ENCODE data around the gene CCDC13.

Gene CCDC13

DNA sequence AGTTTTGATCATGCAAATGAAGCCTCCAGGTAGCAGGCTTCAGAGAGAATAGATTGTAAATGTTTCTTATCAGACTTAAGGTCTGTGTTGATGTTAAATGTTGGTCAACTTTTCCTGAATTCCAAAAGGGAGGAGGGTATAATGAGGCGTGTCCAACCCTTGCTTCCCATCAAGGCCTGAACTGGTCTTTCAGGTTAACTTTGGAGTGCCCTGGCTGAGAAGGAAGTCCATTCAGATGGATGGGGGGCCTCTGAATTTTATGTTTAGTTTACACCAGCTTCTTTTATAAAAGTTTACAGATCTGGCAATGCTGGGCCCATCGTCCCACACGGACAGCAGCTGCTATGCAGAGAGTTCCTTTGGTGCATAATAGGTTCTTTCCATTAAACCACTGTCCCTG, 8.9 kb downstream of the CCDC13 start:
- H2BK120ac ChIP-seq (ENCODE audit: insufficient read depth, low read length, poor library complexity): no peak overlapping the region
- H3K4me3 ChIP-seq (ENCODE audit: low read depth, low read length): no peak overlapping the region
- no peak overlapping the region for H2AFZ ChIP-seq (ENCODE audit: insufficient read depth, low read length, poor library complexity)
- H3K79me2 ChIP-seq (ENCODE audit: control insufficient read depth, insufficient read depth, low read length, poor library complexity): no peaks in the 10 kb centered on the region
- no peaks in the 10 kb centered on the region for H3K36me3 ChIP-seq (ENCODE audit: control insufficient read depth in 1 of 2, insufficient read depth in 2 of 2, low read length in 2 of 2)
- H3K23ac ChIP-seq (ENCODE audit: low read length): no peak overlapping the region
- WGBS (ENCODE audit: extremely low coverage, insufficient coverage, insufficient read length): no CpG with 5 or more reads among the region's 3 CpGs
- no peak overlapping the region for H2BK5ac ChIP-seq (ENCODE audit: low read depth, low read length, poor library complexity)
- H2AK5ac ChIP-seq (ENCODE audit: low read length): no peak overlapping the region
- H3K27me3 ChIP-seq (ENCODE audit: insufficient read depth, low read length): no peaks in the 10 kb centered on the region
- H4K91ac ChIP-seq (ENCODE audit: low read depth, low read length): no peak overlapping the region
- peaks cover 3 to 7% of the 10 kb centered on the region in 2 experiments for H3K4me1 ChIP-seq (ENCODE audit: control insufficient read depth in 1 of 2, insufficient read depth in 2 of 2, low read length in 2 of 2)
- no peak overlapping the region for H3K18ac ChIP-seq (ENCODE audit: low read length)
- no peak overlapping the region for H3K14ac ChIP-seq (ENCODE audit: low read length)
- peak overlapping the region; percentile 7 for H3K9ac ChIP-seq (ENCODE audit: low read length)
- no peak overlapping the region for H3K4me2 ChIP-seq (ENCODE audit: low read length)
- no peak overlapping the region for H3K27ac ChIP-seq (ENCODE audit: low read depth, low read length)
- no peaks in the 10 kb centered on the region for H3K9me3 ChIP-seq (ENCODE audit: insufficient read depth, low read depth, low read length)
- DNase-seq: peak in 1 of 2 donors; percentile 57
- H3K79me1 ChIP-seq (ENCODE audit: low read length): no peaks in the 10 kb centered on the region
- no peak overlapping the region for H3K4ac ChIP-seq (ENCODE audit: low read depth, low read length)
- no peak overlapping the region for H4K8ac ChIP-seq (ENCODE audit: low read depth, low read length)
- no peak overlapping the region for H2BK12ac ChIP-seq (ENCODE audit: low read length)
- no peak overlapping the region for H4K12ac ChIP-seq (ENCODE audit: low read depth, low read length)

GRCh38 chr3:42763021-42763420, 10.0 kb downstream of the CCDC13 start:
- no peaks in the 10 kb centered on the region for H3K36me3 ChIP-seq (ENCODE audit: control insufficient read depth in 1 of 2, insufficient read depth in 2 of 2, low read length in 2 of 2)
- no peak overlapping the region for H2AFZ ChIP-seq (ENCODE audit: insufficient read depth, low read length, poor library complexity)
- H4K91ac ChIP-seq (ENCODE audit: low read depth, low read length): no peak overlapping the region
- H3K4ac ChIP-seq (ENCODE audit: low read depth, low read length): no peak overlapping the region
- no peak overlapping the region for H3K27ac ChIP-seq (ENCODE audit: low read depth, low read length)
- H3K23ac ChIP-seq (ENCODE audit: low read length): no peak overlapping the region
- H3K79me2 ChIP-seq (ENCODE audit: control insufficient read depth, insufficient read depth, low read length, poor library complexity): no peaks in the 10 kb centered on the region
- no peak overlapping the region for H3K9ac ChIP-seq (ENCODE audit: low read length)
- no peak overlapping the region for H3K4me3 ChIP-seq (ENCODE audit: low read depth, low read length)
- peaks cover 3 to 7% of the 10 kb centered on the region in 2 experiments for H3K4me1 ChIP-seq (ENCODE audit: control insufficient read depth in 1 of 2, insufficient read depth in 2 of 2, low read length in 2 of 2)
- WGBS (ENCODE audit: extremely low coverage, insufficient coverage, insufficient read length): no CpG with 5 or more reads among the region's 2 CpGs
- H4K12ac ChIP-seq (ENCODE audit: low read depth, low read length): no peak overlapping the region
- no peak overlapping the region for H2BK5ac ChIP-seq (ENCODE audit: low read depth, low read length, poor library complexity)
- no peaks in the 10 kb centered on the region for H3K27me3 ChIP-seq (ENCODE audit: insufficient read depth, low read length)
- no peak overlapping the region for H3K4me2 ChIP-seq (ENCODE audit: low read length)
- no peaks in the 10 kb centered on the region for H3K79me1 ChIP-seq (ENCODE audit: low read length)
- peak in 1 of 2 donors; percentile 35 for DNase-seq
- no peak overlapping the region for H2BK120ac ChIP-seq (ENCODE audit: insufficient read depth, low read length, poor library complexity)
- H2BK12ac ChIP-seq (ENCODE audit: low read length): no peak overlapping the region
- H3K9me3 ChIP-seq (ENCODE audit: insufficient read depth, low read depth, low read length): no peaks in the 10 kb centered on the region
- no peak overlapping the region for H3K14ac ChIP-seq (ENCODE audit: low read length)
- no peak overlapping the region for H2AK5ac ChIP-seq (ENCODE audit: low read length)
- H4K8ac ChIP-seq (ENCODE audit: low read depth, low read length): no peak overlapping the region
- no peak overlapping the region for H3K18ac ChIP-seq (ENCODE audit: low read length)

- no peak overlapping the region for H4K91ac ChIP-seq (ENCODE audit: low read depth, low read length)
- H3K4me3 ChIP-seq (ENCODE audit: low read depth, low read length): no peak overlapping the region
- no peak overlapping the region for H3K4ac ChIP-seq (ENCODE audit: low read depth, low read length)
- no peak overlapping the region for H2BK5ac ChIP-seq (ENCODE audit: low read depth, low read length, poor library complexity)
- WGBS (ENCODE audit: extremely low coverage, insufficient coverage, insufficient read length): no CpG with 5 or more reads among the region's 6 CpGs
- H2BK12ac ChIP-seq (ENCODE audit: low read length): no peak overlapping the region
- H4K8ac ChIP-seq (ENCODE audit: low read depth, low read length): no peak overlapping the region
- no peaks in the 10 kb centered on the region for H3K9me3 ChIP-seq (ENCODE audit: insufficient read depth, low read depth, low read length)
- no peak overlapping the region for H3K14ac ChIP-seq (ENCODE audit: low read length)
- H3K79me2 ChIP-seq (ENCODE audit: control insufficient read depth, insufficient read depth, low read length, poor library complexity): no peaks in the 10 kb centered on the region
- no peak overlapping the region for H2AFZ ChIP-seq (ENCODE audit: insufficient read depth, low read length, poor library complexity)
- no peaks in the 10 kb centered on the region for H3K79me1 ChIP-seq (ENCODE audit: low read length)
- no peak overlapping the region for H2BK120ac ChIP-seq (ENCODE audit: insufficient read depth, low read length, poor library complexity)
- H3K27me3 ChIP-seq (ENCODE audit: insufficient read depth, low read length): no peaks in the 10 kb centered on the region
- no peak overlapping the region for H4K12ac ChIP-seq (ENCODE audit: low read depth, low read length)
- peak; percentile 76 to 88 for DNase-seq
- H3K18ac ChIP-seq (ENCODE audit: low read length): no peak overlapping the region
- no peak overlapping the region for H3K4me2 ChIP-seq (ENCODE audit: low read length)
- no peak overlapping the region for H3K9ac ChIP-seq (ENCODE audit: low read length)
- peaks cover 3 to 7% of the 10 kb centered on the region in 2 experiments for H3K4me1 ChIP-seq (ENCODE audit: control insufficient read depth in 1 of 2, insufficient read depth in 2 of 2, low read length in 2 of 2)
- no peak overlapping the region for H3K23ac ChIP-seq (ENCODE audit: low read length)
- H3K36me3 ChIP-seq (ENCODE audit: control insufficient read depth in 1 of 2, insufficient read depth in 2 of 2, low read length in 2 of 2): no peaks in the 10 kb centered on the region
- H3K27ac ChIP-seq (ENCODE audit: low read depth, low read length): no peak overlapping the region
- no peak overlapping the region for H2AK5ac ChIP-seq (ENCODE audit: low read length)
Observed at GRCh38 chr3:42762046-42762724, 10.9 kb downstream of the CCDC13 start.

GRCh38 chr3:42758126-42758525, 14.9 kb downstream of the CCDC13 start:
- Histone ChIP-seq H2AFZ (ENCODE audit: insufficient read depth, low read length, poor library complexity) (no peak overlapping the region), H3K4me2 (ENCODE audit: low read length) (no peak overlapping the region), H3K79me2 (ENCODE audit: control insufficient read depth, insufficient read depth, low read length, poor library complexity) (no peaks in the 10 kb centered on the region), H3K4ac (ENCODE audit: low read depth, low read length) (no peak overlapping the region), H2BK120ac (ENCODE audit: insufficient read depth, low read length, poor library complexity) (no peak overlapping the region), H3K23ac (ENCODE audit: low read length) (no peak overlapping the region), H2AK5ac (ENCODE audit: low read length) (no peak overlapping the region), H2BK5ac (ENCODE audit: low read depth, low read length, poor library complexity) (no peak overlapping the region), H3K18ac (ENCODE audit: low read length) (no peak overlapping the region), H3K79me1 (ENCODE audit: low read length) (no peaks in the 10 kb centered on the region), H3K9ac (ENCODE audit: low read length) (no peak overlapping the region), H4K91ac (ENCODE audit: low read depth, low read length) (no peak overlapping the region), H2BK12ac (ENCODE audit: low read length) (no peak overlapping the region), H3K36me3 (ENCODE audit: control insufficient read depth in 1 of 2, insufficient read depth in 2 of 2, low read length in 2 of 2) (no peaks in the 10 kb centered on the region), H3K4me3 (ENCODE audit: low read depth, low read length) (no peak overlapping the region), H3K4me1 (ENCODE audit: control insufficient read depth in 1 of 2, insufficient read depth in 2 of 2, low read length in 2 of 2) (peaks cover 0 to 2% of the 10 kb centered on the region in 2 experiments), H3K27ac (ENCODE audit: low read depth, low read length) (no peak overlapping the region), H3K27me3 (ENCODE audit: insufficient read depth, low read length) (no peaks in the 10 kb centered on the region), H3K14ac (ENCODE audit: low read length) (no peak overlapping the region), H3K9me3 (ENCODE audit: insufficient read depth, low read depth, low read length) (no peaks in the 10 kb centered on the region), H4K8ac (ENCODE audit: low read depth, low read length) (no peak overlapping the region), H4K12ac (ENCODE audit: low read depth, low read length) (no peak overlapping the region)
- WGBS (ENCODE audit: extremely low coverage, insufficient coverage, insufficient read length): no CpG with 5 or more reads among the region's 11 CpGs
- DNase-seq: no peak
